ENCODE measurements around the gene RAB33B. TPM values are rescaled to one million over a fixed set of nuclear protein-coding genes. Genes with fewer than 3 reads are reported as not detected.

The RAB33B gene
- total and polyA plus RNA-seq, 10 of the 15 experiments (the other 5 are each of a cell fraction or from before 2014, with no cell fraction given): 3.2 to 10.7 (median 7.5) TPM

GRCh38 chr4:139506774-139507173, 52.9 kb downstream of the RAB33B start (continued):
- TF ChIP-seq TARDBP (IDR thresholded peaks at IDR 0.05; ENCODE audit: borderline replicate concordance) (no peak), MAX (IDR thresholded peaks at IDR 0.05; ENCODE audit: low read depth, low read length) (no peak), PAX8 (IDR thresholded peaks at IDR 0.05) (no peak), SUPT20H (IDR thresholded peaks at IDR 0.05; ENCODE audit: borderline replicate concordance, control insufficient read depth, low read depth, low read length) (no peak)

GRCh38 chr4:139508581-139509237, 54.8 kb downstream of the RAB33B start:
- no peak for FAIRE-seq
- DNase-seq (ENCODE audit: low read depth, low spot score): no peak
- no peaks in the 10 kb centered on the region for H3K9me3 ChIP-seq (replicated peaks; ENCODE audit: control insufficient read depth, insufficient read depth, low read length)
- H2AFZ ChIP-seq (ENCODE audit: control insufficient read depth, low read depth, low read length): no peak overlapping the region
- in situ Hi-C loops (cut with MboI): no loop called here
- POLR2A ChIA-PET: no interaction called here
- RAD21 ChIA-PET (ENCODE audit: unreplicated experiment): interaction anchor here (1.6 kb wide), 1 partner anchor 13 kb away, joined by 7 read pairs; no protein-coding TSS in a partner anchor
- no peaks in the 10 kb centered on the region for H3K27me3 ChIP-seq (replicated peaks in 1 of 2; ENCODE audit: control insufficient read depth in 2 of 2, insufficient read depth in 2 of 2, low read length in 1 of 2)
- H3K79me2 ChIP-seq (ENCODE audit: control insufficient read depth, insufficient read depth, low read length): no peaks in the 10 kb centered on the region
- intact Hi-C loops (cut with micrococcal nuclease; ENCODE audit: unreplicated experiment): no loop called here
- H3K4me1 ChIP-seq (ENCODE audit: control insufficient read depth, insufficient read depth, low read length): no peaks in the 10 kb centered on the region
- no peak overlapping the region for H3K4me3 ChIP-seq
- H3K9ac ChIP-seq (ENCODE audit: control insufficient read depth, insufficient read depth, low read length): no peak overlapping the region
- no peak overlapping the region for H3K4me2 ChIP-seq (ENCODE audit: control insufficient read depth, insufficient read depth)
- CTCF ChIA-PET: interaction anchor here (0.7 to 2.2 kb wide), 4 partner anchors 55 to 478 kb away, joined by 3 to 7 read pairs (median 4); no protein-coding TSS in a partner anchor
- H4K20me1 ChIP-seq (ENCODE audit: control insufficient read depth, insufficient read depth): no peaks in the 10 kb centered on the region
- SMC1A ChIA-PET (ENCODE audit: uncharacterized antibody, unreplicated experiment): no interaction called here
- ATAC-seq: no peak
- no peaks in the 10 kb centered on the region for H3K36me3 ChIP-seq (ENCODE audit: control insufficient read depth in 2 of 2, insufficient read depth in 2 of 2, low read length in 1 of 2)
- TF ChIP-seq NR2C2 (IDR thresholded peaks at IDR 0.05; ENCODE audit: borderline replicate concordance, control insufficient read depth, insufficient read length, low read depth) (no peak), RCOR1 (conservative IDR thresholded peaks at IDR 0.05; ENCODE audit: low read depth, low read length) (no peak), ZNF24 (IDR thresholded peaks at IDR 0.05) (no peak), KAT2A (conservative IDR thresholded peaks at IDR 0.05; ENCODE audit: control insufficient read depth, low read depth, low read length) (no peak), SMARCA5 (IDR thresholded peaks at IDR 0.05) (no peak), MYB (IDR thresholded peaks at IDR 0.05; ENCODE audit: borderline replicate concordance, low read depth, low read length) (no peak), EED (IDR thresholded peaks at IDR 0.05; ENCODE audit: low read depth) (no peak), TARDBP (IDR thresholded peaks at IDR 0.05; ENCODE audit: borderline replicate concordance) (no peak)
- H3K27ac ChIP-seq (ENCODE audit: control insufficient read depth, insufficient read depth): no peak overlapping the region
- WGBS (ENCODE audit: insufficient coverage, insufficient replicate concordance, low lambda C conversion rate, missing lambda C conversion rate): 63% methylated on average over 11 of the region's 11 CpGs
- BruUV-seq (replicated peaks): no TSS peak

Measured in GM12878 (cell line).